Measurements from ENCODE around the gene TNXB. TPM values are rescaled to one million over a fixed set of nuclear protein-coding genes. Genes with fewer than 3 reads are reported as not detected.

The TNXB gene
- total RNA-seq (10 to 100 TPM in 4 of 5 donors, 1 to 10 TPM in 1; 8.0 to 20.9 (median 15.4) TPM), total RNA-seq (0.48 to 13.0 (median 4.6) reads per million in 29 experiments)
- total RNA-seq (2013) = 3.8 TPM

GRCh38 chr6:32109114-32109764 lies at the start of gene TNXB:
Gene TNXB, minus strand, starts transcription at chr6:32109338. Its CDS starts 11,140 bp downstream, at chr6:32098198.
- ATAC-seq (replicated peaks in 1 of 4) (peak in 3 of 4 experiments; percentile 44 to 52 (median 47)), DNase-seq (peak in 1 of 35 experiments; percentile 17)
- Mint-ChIP-seq H3K4me1 (peaks cover 25 to 40% (median 26%) of the 10 kb centered on the region in 3 donors), H3K36me3 (no peaks in the 10 kb centered on the region), H3K9me3 (no peaks in the 10 kb centered on the region), H3K27ac (peak within 1 kb of the TSS in 1 of 2 donors; percentile 28), H3K4me3 (peak within 1 kb of the TSS in 1 of 3 donors; percentile 50), H3K27me3 (peaks cover 13 to 25% of the 10 kb centered on the region in 2 donors)
- Histone ChIP-seq H3K9me3 (no peaks in the 10 kb centered on the region), H3K4me3 (ENCODE audit: control insufficient read depth in 1 of 2, extremely low read depth in 1 of 2, low read length in 1 of 2) (no peak within 1 kb of the TSS), H3K27me3 (replicated peaks in 1 of 2; ENCODE audit: control insufficient read depth in 2 of 2, extremely low read depth in 1 of 2, insufficient read depth in 2 of 2, low read length in 1 of 2) (peaks cover 2 to 40% of the 10 kb centered on the region in 2 experiments), H3K4me1 (ENCODE audit: control insufficient read depth in 1 of 2, extremely low read depth in 1 of 2, insufficient read depth in 2 of 2, low read length in 2 of 2) (peaks cover 0 to 28% of the 10 kb centered on the region in 2 experiments), H3K27ac (ENCODE audit: low read length) (no peak within 1 kb of the TSS), H3K36me3 (ENCODE audit: control insufficient read depth in 2 of 2, extremely low read depth in 1 of 2, insufficient read depth in 1 of 2, low read length in 1 of 2) (no peaks in the 10 kb centered on the region)
- ChIA-PET CTCF (interaction anchor here in 1 of 2 donors (0.6 kb wide), 1 partner anchor 150 kb away, joined by 5 read pairs; the partner anchor contains the start of gene SKIC2), POLR2A (no interaction called here)
- WGBS (ENCODE audit: insufficient coverage) = 5% methylated on average over 4 of the region's 12 CpGs

- no peak overlapping the region for H3K4me3 ChIP-seq (ENCODE audit: control insufficient read depth in 1 of 2, extremely low read depth in 1 of 2, low read length in 1 of 2)
- Mint-ChIP-seq H3K36me3 (peaks cover 16% of the 10 kb centered on the region), H3K4me1 (peaks cover 20 to 26% (median 26%) of the 10 kb centered on the region in 3 donors), H3K27ac (no peak overlapping the region), H3K4me3 (no peak overlapping the region), H3K27me3 (peaks cover 0 to 3% of the 10 kb centered on the region in 2 donors), H3K9me3 (no peaks in the 10 kb centered on the region)
- ChIA-PET POLR2A (no interaction called here), CTCF (no interaction called here)
- DNase-seq (no peak), ATAC-seq (replicated peaks in 1 of 4) (no peak)
- H3K27ac ChIP-seq (ENCODE audit: low read length) = no peak overlapping the region
- peaks cover 6 to 12% of the 10 kb centered on the region in 2 donors for H3K36me3 ChIP-seq (ENCODE audit: control insufficient read depth in 2 of 2, extremely low read depth in 1 of 2, insufficient read depth in 1 of 2, low read length in 1 of 2)
- no peaks in the 10 kb centered on the region for H3K9me3 ChIP-seq
- peaks cover 6 to 29% of the 10 kb centered on the region in 2 experiments for H3K4me1 ChIP-seq (ENCODE audit: control insufficient read depth in 1 of 2, extremely low read depth in 1 of 2, insufficient read depth in 2 of 2, low read length in 2 of 2)
- H3K27me3 ChIP-seq (replicated peaks in 1 of 2; ENCODE audit: control insufficient read depth in 2 of 2, extremely low read depth in 1 of 2, insufficient read depth in 2 of 2, low read length in 1 of 2) = peaks cover 0 to 4% of the 10 kb centered on the region in 2 experiments
These were observed 48.9 kb upstream of the TNXB start for GRCh38 chr6:32158052-32158451.

- ATAC-seq (replicated peaks in 1 of 4) (no peak), DNase-seq (no peak)
- POLR2A ChIA-PET = no interaction called here
- Mint-ChIP-seq H3K27me3 (peaks cover 0 to 7% of the 10 kb centered on the region in 2 donors), H3K27ac (no peak overlapping the region), H3K4me3 (no peak overlapping the region), H3K4me1 (peaks cover 32 to 38% (median 38%) of the 10 kb centered on the region in 3 donors), H3K9me3 (no peaks in the 10 kb centered on the region), H3K36me3 (peaks cover 14% of the 10 kb centered on the region)
- Histone ChIP-seq H3K27ac (ENCODE audit: low read length) (no peak overlapping the region), H3K4me3 (ENCODE audit: control insufficient read depth in 1 of 2, extremely low read depth in 1 of 2, low read length in 1 of 2) (no peak overlapping the region), H3K27me3 (replicated peaks in 1 of 2; ENCODE audit: control insufficient read depth in 2 of 2, extremely low read depth in 1 of 2, insufficient read depth in 2 of 2, low read length in 1 of 2) (peaks cover 0 to 11% of the 10 kb centered on the region in 2 experiments), H3K36me3 (ENCODE audit: control insufficient read depth in 2 of 2, extremely low read depth in 1 of 2, insufficient read depth in 1 of 2, low read length in 1 of 2) (peaks cover 6% of the 10 kb centered on the region in 2 donors), H3K9me3 (no peaks in the 10 kb centered on the region), H3K4me1 (ENCODE audit: control insufficient read depth in 1 of 2, extremely low read depth in 1 of 2, insufficient read depth in 2 of 2, low read length in 2 of 2) (peaks cover 6 to 40% of the 10 kb centered on the region in 2 experiments)
- WGBS (ENCODE audit: insufficient coverage) = no CpG with 5 or more reads among the region's 9 CpGs
- CTCF ChIA-PET = no interaction called here
These were observed 47.8 kb upstream of the TNXB start for GRCh38 chr6:32156891-32157290.

GRCh38 chr6:32154514-32155161 lies 45.5 kb upstream of the TNXB start:
- peak; percentile 34 to 79 (median 54) for DNase-seq
- under 1% methylated on average over 22 of the region's 34 CpGs for WGBS (ENCODE audit: insufficient coverage)
- H3K9me3 Mint-ChIP-seq = no peaks in the 10 kb centered on the region
- peaks cover 6% of the 10 kb centered on the region in 2 donors for H3K36me3 ChIP-seq (ENCODE audit: control insufficient read depth in 2 of 2, extremely low read depth in 1 of 2, insufficient read depth in 1 of 2, low read length in 1 of 2)
- peak; percentile 70 to 80 (median 78) for ATAC-seq (replicated peaks in 1 of 4)
- H3K4me3 ChIP-seq (ENCODE audit: control insufficient read depth in 1 of 2, extremely low read depth in 1 of 2, low read length in 1 of 2) = peak overlapping the region; percentile 92
- peaks cover 5 to 22% of the 10 kb centered on the region in 2 donors for H3K27me3 Mint-ChIP-seq
- H3K27ac Mint-ChIP-seq = peak overlapping the region; percentile 75 to 93
- peaks cover 0 to 26% of the 10 kb centered on the region in 2 experiments for H3K27me3 ChIP-seq (replicated peaks in 1 of 2; ENCODE audit: control insufficient read depth in 2 of 2, extremely low read depth in 1 of 2, insufficient read depth in 2 of 2, low read length in 1 of 2)
- H3K4me1 ChIP-seq (ENCODE audit: control insufficient read depth in 1 of 2, extremely low read depth in 1 of 2, insufficient read depth in 2 of 2, low read length in 2 of 2) = peaks cover 6 to 55% of the 10 kb centered on the region in 2 experiments
- H3K4me1 Mint-ChIP-seq = peaks cover 46 to 60% (median 53%) of the 10 kb centered on the region in 3 donors
- CTCF ChIA-PET = interaction anchor here in 1 of 2 donors (0.6 to 1.0 kb wide), 2 partner anchors 36 to 248 kb away, joined by 3 read pairs; no protein-coding TSS in a partner anchor
- peak overlapping the region; percentile 81 for H3K27ac ChIP-seq (ENCODE audit: low read length)
- POLR2A ChIA-PET = interaction anchor here in 1 of 2 donors (0.6 kb wide), 1 partner anchor 1447 kb away, joined by 5 read pairs; no protein-coding TSS in a partner anchor
- no peaks in the 10 kb centered on the region for H3K9me3 ChIP-seq
- H3K36me3 Mint-ChIP-seq = peaks cover 14% of the 10 kb centered on the region
- H3K4me3 Mint-ChIP-seq = peak overlapping the region; percentile 91 to 97 (median 94)

GRCh38 chr6:32153564-32154513 lies 44.7 kb upstream of the TNXB start, which contains the start of gene PPT2:
Gene PPT2, plus strand, starts transcription at chr6:32154141. Its CDS starts 454 bp downstream, at chr6:32154595.
- Mint-ChIP-seq H3K4me3 (peak within 1 kb of the TSS; percentile 91 to 97 (median 94)), H3K9me3 (no peaks in the 10 kb centered on the region)

More at GRCh38 chr6:32153564-32154513, 44.7 kb upstream of the TNXB start, which contains the start of gene PPT2:
- H3K27me3 Mint-ChIP-seq = peaks cover 6 to 26% of the 10 kb centered on the region in 2 donors
- H3K4me1 Mint-ChIP-seq = peaks cover 50 to 64% (median 57%) of the 10 kb centered on the region in 3 donors
- peak; percentile 50 to 86 (median 69) for DNase-seq
- POLR2A ChIA-PET = interaction anchor here in 1 of 2 donors (0.6 kb wide), 1 partner anchor 1446 kb away, joined by 5 read pairs; no protein-coding TSS in a partner anchor
- peaks cover 14% of the 10 kb centered on the region for H3K36me3 Mint-ChIP-seq
- Histone ChIP-seq H3K4me1 (ENCODE audit: control insufficient read depth in 1 of 2, extremely low read depth in 1 of 2, insufficient read depth in 2 of 2, low read length in 2 of 2) (peaks cover 6 to 63% of the 10 kb centered on the region in 2 experiments), H3K27me3 (replicated peaks in 1 of 2; ENCODE audit: control insufficient read depth in 2 of 2, extremely low read depth in 1 of 2, insufficient read depth in 2 of 2, low read length in 1 of 2) (peaks cover 0 to 34% of the 10 kb centered on the region in 2 experiments), H3K4me3 (ENCODE audit: control insufficient read depth in 1 of 2, extremely low read depth in 1 of 2, low read length in 1 of 2) (peak within 1 kb of the TSS; percentile 92), H3K36me3 (ENCODE audit: control insufficient read depth in 2 of 2, extremely low read depth in 1 of 2, insufficient read depth in 1 of 2, low read length in 1 of 2) (peaks cover 6% of the 10 kb centered on the region in 2 donors), H3K27ac (ENCODE audit: low read length) (peak within 1 kb of the TSS; percentile 81), H3K9me3 (no peaks in the 10 kb centered on the region)
- peak; percentile 62 to 78 (median 66) for ATAC-seq (replicated peaks in 1 of 4)
- under 1% methylated on average over 30 of the region's 52 CpGs for WGBS (ENCODE audit: insufficient coverage)
- CTCF ChIA-PET = interaction anchor here in 1 of 2 donors (1.0 kb wide), 1 partner anchor 35 kb away, joined by 3 read pairs; no protein-coding TSS in a partner anchor
- H3K27ac Mint-ChIP-seq = peak within 1 kb of the TSS; percentile 75 to 93

All from T-cell (primary cell).